Ovary (tissue), 3 donors: ENCODE data around the gene PHACTR1.

Experiments used
- EP300 ChIP-seq: sonication (generic); formaldehyde crosslinking; IDR thresholded peaks from one replicate; pipeline ENCODE4 v1.6.1; 2017; ENCODE audit warnings: antibody characterized with exemption
- POLR2A ChIP-seq: fragments of 450-650 bp; IDR thresholded peaks from one replicate; pipeline ENCODE4 v1.6.1; 2017; ENCODE audit warnings: antibody characterized with exemption, mild to moderate bottlenecking, moderate library complexity
- TF ChIP-seq, protein P1 (sequence below), 3 donors: fragments of 450-650 bp in 2 of 3; fragments of 200-600 bp in 1 of 3; IDR thresholded peaks; one replicate each; pipeline versions ENCODE4 v1.5.1 to v1.8.0; 2016 to 2022; ENCODE audit warnings: antibody characterized with exemption in 3 of 3, mild to moderate bottlenecking in 1 of 3
- donor health status: DM: no; HTN: no; CAD: no.

GRCh38 chr6:13305791-13306190, 589.2 kb downstream of the PHACTR1 start:
- TF ChIP-seq, protein P1, sequence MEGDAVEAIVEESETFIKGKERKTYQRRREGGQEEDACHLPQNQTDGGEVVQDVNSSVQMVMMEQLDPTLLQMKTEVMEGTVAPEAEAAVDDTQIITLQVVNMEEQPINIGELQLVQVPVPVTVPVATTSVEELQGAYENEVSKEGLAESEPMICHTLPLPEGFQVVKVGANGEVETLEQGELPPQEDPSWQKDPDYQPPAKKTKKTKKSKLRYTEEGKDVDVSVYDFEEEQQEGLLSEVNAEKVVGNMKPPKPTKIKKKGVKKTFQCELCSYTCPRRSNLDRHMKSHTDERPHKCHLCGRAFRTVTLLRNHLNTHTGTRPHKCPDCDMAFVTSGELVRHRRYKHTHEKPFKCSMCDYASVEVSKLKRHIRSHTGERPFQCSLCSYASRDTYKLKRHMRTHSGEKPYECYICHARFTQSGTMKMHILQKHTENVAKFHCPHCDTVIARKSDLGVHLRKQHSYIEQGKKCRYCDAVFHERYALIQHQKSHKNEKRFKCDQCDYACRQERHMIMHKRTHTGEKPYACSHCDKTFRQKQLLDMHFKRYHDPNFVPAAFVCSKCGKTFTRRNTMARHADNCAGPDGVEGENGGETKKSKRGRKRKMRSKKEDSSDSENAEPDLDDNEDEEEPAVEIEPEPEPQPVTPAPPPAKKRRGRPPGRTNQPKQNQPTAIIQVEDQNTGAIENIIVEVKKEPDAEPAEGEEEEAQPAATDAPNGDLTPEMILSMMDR (IDR thresholded peaks at IDR 0.05), result no peak
- TF ChIP-seq POLR2A (no peak), EP300 (no peak)
